Tibial artery (tissue), 4 donors: ENCODE results near the gene ARMC2.

Source experiments
- DNase-seq, 2 donors: peaks; one replicate each; pipeline ENCODE4 v3.0.0-alpha.2; 2019
- H3K27ac ChIP-seq, 2 donors: fragments of 200-600 bp; sonication (generic) in 1 of 2; 1 replicate in 1 of 2; 2 replicates in 1 of 2; pipeline ENCODE4 v1.5.1; 2018 to 2019; ENCODE audit warnings: mild to moderate bottlenecking in 1 of 2
- H3K27me3 ChIP-seq, 2 donors: fragments of 200-600 bp; sonication (generic) in 1 of 2; one replicate each; pipeline versions ENCODE4 v1.5.1 to v1.6.0; 2016 to 2019
- H3K36me3 ChIP-seq, 3 donors: fragments of 200-600 bp; sonication (generic) in 2 of 3; one replicate each; pipeline ENCODE4 v1.5.1; 2016 to 2019; ENCODE audit warnings: mild to moderate bottlenecking in 2 of 3
- H3K4me1 ChIP-seq, 4 donors: fragments of 200-600 bp; sonication (generic) in 2 of 4; 1 replicate in 3 of 4; 2 replicates in 1 of 4; pipeline ENCODE4 v1.5.1; 2016 to 2019
- H3K4me3 ChIP-seq, 2 donors: fragments of 200-600 bp; sonication (generic) in 1 of 2; 1 replicate in 1 of 2; 2 replicates in 1 of 2; pipeline ENCODE4 v1.5.1; 2018 to 2019; ENCODE audit warnings: mild to moderate bottlenecking in 2 of 2
- H3K9me3 ChIP-seq, 3 donors: fragments of 200-600 bp; sonication (generic) in 1 of 3; one replicate each; pipeline ENCODE4 v1.5.1; 2016 to 2019
- intact Hi-C: fragments of 100-400 bp; cut with DNase I; formaldehyde crosslinking; loops from one replicate; pipeline ENCODE4 v1.15.0; 2023; ENCODE audit warnings: low total_unique reads
- TF ChIP-seq, protein P1 (sequence below), 2 experiments: fragments of 200-600 bp in 1 of 2; fragments of 450-650 bp in 1 of 2; IDR thresholded peaks; one replicate each; pipeline ENCODE4 v1.5.1; 2017 to 2019; ENCODE audit warnings: antibody characterized with exemption in 2 of 2, mild to moderate bottlenecking in 1 of 2, moderate library complexity in 1 of 2

ARMC2 gene

GRCh38 chr6:108999428-108999827, 151.2 kb downstream of the ARMC2 start:
- no peaks in the 10 kb centered on the region for H3K9me3 ChIP-seq
- peaks cover 22 to 58% (median 53%) of the 10 kb centered on the region in 3 donors for H3K36me3 ChIP-seq
- H3K27me3 ChIP-seq: no peaks in the 10 kb centered on the region
- intact Hi-C loops: no loop called here
- no peak for DNase-seq
- H3K27ac ChIP-seq: no peak overlapping the region
- TF ChIP-seq, protein P1, sequence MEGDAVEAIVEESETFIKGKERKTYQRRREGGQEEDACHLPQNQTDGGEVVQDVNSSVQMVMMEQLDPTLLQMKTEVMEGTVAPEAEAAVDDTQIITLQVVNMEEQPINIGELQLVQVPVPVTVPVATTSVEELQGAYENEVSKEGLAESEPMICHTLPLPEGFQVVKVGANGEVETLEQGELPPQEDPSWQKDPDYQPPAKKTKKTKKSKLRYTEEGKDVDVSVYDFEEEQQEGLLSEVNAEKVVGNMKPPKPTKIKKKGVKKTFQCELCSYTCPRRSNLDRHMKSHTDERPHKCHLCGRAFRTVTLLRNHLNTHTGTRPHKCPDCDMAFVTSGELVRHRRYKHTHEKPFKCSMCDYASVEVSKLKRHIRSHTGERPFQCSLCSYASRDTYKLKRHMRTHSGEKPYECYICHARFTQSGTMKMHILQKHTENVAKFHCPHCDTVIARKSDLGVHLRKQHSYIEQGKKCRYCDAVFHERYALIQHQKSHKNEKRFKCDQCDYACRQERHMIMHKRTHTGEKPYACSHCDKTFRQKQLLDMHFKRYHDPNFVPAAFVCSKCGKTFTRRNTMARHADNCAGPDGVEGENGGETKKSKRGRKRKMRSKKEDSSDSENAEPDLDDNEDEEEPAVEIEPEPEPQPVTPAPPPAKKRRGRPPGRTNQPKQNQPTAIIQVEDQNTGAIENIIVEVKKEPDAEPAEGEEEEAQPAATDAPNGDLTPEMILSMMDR (IDR thresholded peaks at IDR 0.05): no peak
- H3K4me3 ChIP-seq: no peak overlapping the region
- peaks cover 0 to 48% (median 25%) of the 10 kb centered on the region in 4 donors for H3K4me1 ChIP-seq

DNA sequence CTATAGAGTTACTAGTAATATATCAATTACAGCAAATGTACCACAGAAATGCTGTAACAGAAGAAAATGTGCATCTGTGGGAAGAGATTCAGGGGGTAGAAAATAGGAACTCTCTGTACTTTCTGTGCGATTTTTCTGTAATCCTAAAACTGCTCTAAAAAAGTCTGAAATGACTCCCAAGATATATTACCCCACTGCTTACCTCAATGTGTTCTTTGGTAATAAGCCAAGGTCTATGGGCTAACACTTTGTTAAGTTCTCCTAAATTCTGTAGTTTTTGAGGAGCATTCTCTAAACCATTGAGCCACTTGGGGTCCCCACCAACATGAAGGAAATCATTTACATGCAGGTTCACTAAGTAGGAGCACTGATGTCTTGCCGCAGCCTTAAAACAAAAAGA, 152.1 kb downstream of the ARMC2 start:
- peaks cover 22 to 53% (median 44%) of the 10 kb centered on the region in 3 donors for H3K36me3 ChIP-seq
- TF ChIP-seq, protein P1 (IDR thresholded peaks at IDR 0.05): no peak
- DNase-seq: no peak
- intact Hi-C loops: loop anchor here (10.0 kb wide), 1 partner anchor 445 kb away; no protein-coding TSS in a partner anchor
- no peak overlapping the region for H3K27ac ChIP-seq
- H3K27me3 ChIP-seq: no peaks in the 10 kb centered on the region
- H3K4me3 ChIP-seq: no peak overlapping the region
- peaks cover 0 to 49% (median 28%) of the 10 kb centered on the region in 4 donors for H3K4me1 ChIP-seq
- H3K9me3 ChIP-seq: no peaks in the 10 kb centered on the region

GRCh38 chr6:109001291-109001894, 153.2 kb downstream of the ARMC2 start:
- intact Hi-C loops: loop anchor here (10.0 kb wide), 1 partner anchor 447 kb away; no protein-coding TSS in a partner anchor
- no peaks in the 10 kb centered on the region for H3K27me3 ChIP-seq
- no peak for DNase-seq
- peaks cover 0 to 54% (median 29%) of the 10 kb centered on the region in 4 donors for H3K4me1 ChIP-seq
- H3K27ac ChIP-seq: peak overlapping the region; percentile 68 to 78
- H3K4me3 ChIP-seq: peak overlapping the region in 1 of 2 donors; percentile 6
- H3K36me3 ChIP-seq: peaks cover 22 to 48% (median 38%) of the 10 kb centered on the region in 3 donors
- TF ChIP-seq, protein P1 (IDR thresholded peaks at IDR 0.05): no peak
- no peaks in the 10 kb centered on the region for H3K9me3 ChIP-seq

GRCh38 chr6:109002051-109002697, 154.0 kb downstream of the ARMC2 start:
- peaks cover 0 to 60% (median 35%) of the 10 kb centered on the region in 4 donors for H3K4me1 ChIP-seq
- no peaks in the 10 kb centered on the region for H3K9me3 ChIP-seq
- peak overlapping the region; percentile 6 to 29 for H3K4me3 ChIP-seq
- H3K27me3 ChIP-seq: no peaks in the 10 kb centered on the region
- TF ChIP-seq, protein P1 (IDR thresholded peaks at IDR 0.05): no peak
- DNase-seq: peak in 1 of 2 donors; percentile 37
- peak overlapping the region; percentile 68 to 78 for H3K27ac ChIP-seq
- peaks cover 17 to 40% (median 30%) of the 10 kb centered on the region in 3 donors for H3K36me3 ChIP-seq
- intact Hi-C loops: loop anchor here (10.0 kb wide), 1 partner anchor 447 kb away; no protein-coding TSS in a partner anchor

DNA sequence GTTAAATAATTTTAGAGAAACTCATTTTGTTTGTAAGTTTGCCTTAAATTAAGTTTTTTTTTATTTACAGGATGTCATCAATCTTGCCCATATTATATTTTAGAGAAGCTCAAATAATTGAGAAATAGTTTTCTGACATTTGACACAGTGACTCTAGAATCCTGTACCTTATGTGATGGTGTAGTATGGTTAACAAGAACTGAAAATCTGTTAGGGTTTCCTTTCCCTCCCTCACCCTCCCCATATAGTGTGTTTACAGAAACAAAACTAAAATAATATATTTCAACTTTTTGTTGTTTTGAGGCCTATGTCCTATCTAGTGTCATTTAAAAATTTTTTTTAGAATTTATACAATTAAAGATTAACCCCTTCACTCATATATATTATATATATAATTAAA, 154.7 kb downstream of the ARMC2 start:
- Histone ChIP-seq H3K4me1 (peaks cover 0 to 66% (median 38%) of the 10 kb centered on the region in 4 donors), H3K4me3 (peak overlapping the region in 1 of 2 donors; percentile 29), H3K27ac (peak overlapping the region; percentile 68 to 78), H3K9me3 (no peaks in the 10 kb centered on the region), H3K36me3 (peaks cover 13 to 33% (median 23%) of the 10 kb centered on the region in 3 donors), H3K27me3 (no peaks in the 10 kb centered on the region)
- TF ChIP-seq, protein P1 (IDR thresholded peaks at IDR 0.05): no peak
- no peak for DNase-seq
- intact Hi-C loops: loop anchor here (10.0 kb wide), 1 partner anchor 448 kb away; no protein-coding TSS in a partner anchor
